GM23338 (cell line): ENCODE measurements around the gene CCDC110. TPM values are rescaled to one million over a fixed set of nuclear protein-coding genes. Genes with fewer than 3 reads are reported as not detected.

ENCODE experiments used
- ATAC-seq: fragments of 200-7000 bp; cut with Tn5 transposase; 3 replicates; pipeline ENCODE4 v1.9.1; 2020
- DNase-seq: peaks from one replicate; pipeline ENCODE4 v3.0.0-alpha.2; 2015; ENCODE audit warnings: low spot score
- H2AFZ ChIP-seq: fragments of 200-600 bp; sonication (generic); 2 replicates; pipeline ENCODE4 v1.8.0; 2016; ENCODE audit warnings: antibody characterized with exemption, mild to moderate bottlenecking, moderate library complexity
- H3F3A ChIP-seq: fragments of 200-600 bp; sonication (generic); replicated peaks from 2 replicates; pipeline ENCODE4 v1.8.0; 2017; ENCODE audit warnings: antibody characterized with exemption, mixed run types, low read depth
- H3K27ac ChIP-seq: fragments of 200-600 bp; sonication (generic); 2 replicates; pipeline ENCODE4 v1.6.1; 2016; ENCODE audit warnings: low read depth
- H3K27me3 ChIP-seq: fragments of 200-600 bp; sonication (generic); 2 replicates; pipeline ENCODE4 v1.8.0; 2016; ENCODE audit warnings: mild to moderate bottlenecking, mixed run types, moderate library complexity; ENCODE audit not compliant: insufficient read depth
- H3K36me3 ChIP-seq: fragments of 200-600 bp; sonication (generic); 2 replicates; pipeline ENCODE4 v1.8.0; 2016; ENCODE audit warnings: mild to moderate bottlenecking; ENCODE audit not compliant: insufficient read depth
- H3K4me1 ChIP-seq: fragments of 200-600 bp; sonication (generic); 2 replicates; pipeline ENCODE4 v1.8.0; 2016; ENCODE audit warnings: mild to moderate bottlenecking, moderate library complexity; ENCODE audit not compliant: insufficient read depth
- H3K4me2 ChIP-seq: fragments of 200-600 bp; sonication (generic); 2 replicates; pipeline ENCODE4 v1.7.1; 2017; ENCODE audit warnings: mixed run types
- H3K4me3 ChIP-seq: fragments of 200-600 bp; sonication (generic); 2 replicates; pipeline ENCODE4 v1.6.1; 2016; ENCODE audit warnings: mixed run types
- H3K79me2 ChIP-seq: fragments of 200-600 bp; sonication (generic); replicated peaks from 2 replicates; pipeline ENCODE4 v1.8.0; 2017; ENCODE audit warnings: mild to moderate bottlenecking; ENCODE audit not compliant: insufficient read depth
- H3K9me2 ChIP-seq: fragments of 200-600 bp; sonication (generic); 2 replicates; pipeline ENCODE4 v1.8.0; 2017; ENCODE audit not compliant: insufficient read depth
- H4K20me1 ChIP-seq: fragments of 200-600 bp; sonication (generic); replicated peaks from 2 replicates; pipeline ENCODE4 v1.8.0; 2017; ENCODE audit warnings: mild to moderate bottlenecking; ENCODE audit not compliant: insufficient read depth
- H3K27ac Mint-ChIP-seq: 2 replicates; pipeline ENCODE4 v1.8.0; 2020; ENCODE audit warnings: inconsistent platforms, mild to moderate bottlenecking, moderate library complexity, mixed read lengths
- H3K27me3 Mint-ChIP-seq: 3 replicates; pipeline ENCODE4 v1.8.0; 2022; ENCODE audit warnings: low read depth, mild to moderate bottlenecking, moderate library complexity, mixed read lengths, inconsistent platforms; ENCODE audit not compliant: insufficient read depth, poor library complexity
- H3K36me3 Mint-ChIP-seq: 3 replicates; pipeline ENCODE4 v1.8.0; 2021; ENCODE audit warnings: low read depth, mild to moderate bottlenecking, inconsistent platforms, moderate library complexity, mixed read lengths
- H3K4me1 Mint-ChIP-seq: 3 replicates; pipeline ENCODE4 v1.8.0; 2020; ENCODE audit warnings: mild to moderate bottlenecking, inconsistent platforms, mixed read lengths
- H3K4me3 Mint-ChIP-seq: 3 replicates; pipeline ENCODE4 v1.8.0; 2021; ENCODE audit warnings: moderate library complexity, mild to moderate bottlenecking, inconsistent platforms, mixed read lengths
- H3K9me3 Mint-ChIP-seq: 3 replicates; pipeline ENCODE4 v1.8.0; 2020; ENCODE audit warnings: moderate library complexity, mild to moderate bottlenecking, inconsistent platforms, mixed read lengths
- CREB1 ChIP-seq: fragments of 250-450 bp; sonication (Bioruptor Pico); IDR thresholded peaks from 2 replicates; pipeline ENCODE4 v1.5.0; 2020; ENCODE audit warnings: low read depth, mild to moderate bottlenecking, moderate library complexity
- EZH2 ChIP-seq: fragments of 200-600 bp; sonication (generic); IDR thresholded peaks from one replicate; pipeline ENCODE4 v1.8.0; 2017; ENCODE audit warnings: antibody characterized with exemption, mild to moderate bottlenecking, low read depth; ENCODE audit not compliant: unreplicated experiment
- EZH2phosphoT487 ChIP-seq: fragments of 200-600 bp; sonication (generic); IDR thresholded peaks from one replicate; pipeline ENCODE4 v1.8.1; 2018; ENCODE audit warnings: antibody characterized with exemption; ENCODE audit not compliant: unreplicated experiment
- JUNB ChIP-seq: IDR thresholded peaks from one replicate; pipeline ENCODE4 v1.6.1; 2016; ENCODE audit warnings: antibody characterized with exemption; ENCODE audit not compliant: unreplicated experiment
- NANOG ChIP-seq: IDR thresholded peaks from 2 replicates; pipeline ENCODE4 v1.6.1; 2016; ENCODE audit warnings: antibody characterized with exemption, borderline replicate concordance
- POLR2AphosphoS5 ChIP-seq: IDR thresholded peaks from 2 replicates; pipeline ENCODE4 v1.6.1; 2016; ENCODE audit warnings: antibody characterized with exemption, low read depth
- STAT1 ChIP-seq: IDR thresholded peaks from one replicate; pipeline ENCODE4 v1.6.1; 2016; ENCODE audit warnings: antibody characterized with exemption; ENCODE audit not compliant: unreplicated experiment
- ZNF114 ChIP-seq: fragments of 250-450 bp; sonication (Bioruptor Pico); IDR thresholded peaks from 2 replicates; pipeline ENCODE4 v1.5.0; 2020; ENCODE audit warnings: mild to moderate bottlenecking, moderate library complexity
- ZNF331 ChIP-seq: fragments of 250-450 bp; sonication (Bioruptor Pico); IDR thresholded peaks from 2 replicates; pipeline ENCODE4 v1.5.0; 2020; ENCODE audit warnings: low read depth, mild to moderate bottlenecking, moderate library complexity
- polyA plus RNA-seq: library from polyadenylated mRNA; unstranded; fragments of >200 nt; fragmentation: Nextera tagmentation; extraction: Ambion mirVana; gene quantifications from 2 replicates; pipeline ENCODE4 v1.2.1, GENCODE V29; 2016
- total RNA-seq: library from RNA; depleted of rRNA; stranded (reverse); fragments of >200 nt; shearing (Covaris generic); gene quantifications from 2 replicates; pipeline ENCODE4 v1.2.3, GENCODE V29; 2014
- TF ChIP-seq, protein P1 (sequence below): fragments of 250-450 bp; sonication (Bioruptor Pico); IDR thresholded peaks from 2 replicates; pipeline ENCODE4 v1.5.0; 2020; ENCODE audit warnings: mild to moderate bottlenecking, moderate library complexity
- TF ChIP-seq, protein P2 (sequence below), 2 experiments: fragments of 200-600 bp in 1 of 2; sonication (generic) in 1 of 2; conservative IDR thresholded peaks; 2 replicates each; pipeline versions ENCODE4 v1.5.1 to v1.6.1; 2016 to 2017; ENCODE audit warnings: antibody characterized with exemption in 2 of 2, low read depth in 2 of 2, mild to moderate bottlenecking in 2 of 2, moderate library complexity in 1 of 2
- TF ChIP-seq, protein P3 (sequence below): IDR thresholded peaks from one replicate; pipeline ENCODE4 v1.6.1; 2018; ENCODE audit warnings: antibody characterized with exemption; ENCODE audit not compliant: unreplicated experiment
- TF ChIP-seq, protein P4 (sequence below): IDR thresholded peaks from 2 replicates; pipeline ENCODE4 v1.6.1; 2016; ENCODE audit warnings: antibody characterized with exemption

CCDC110 gene
- total and polyA plus RNA-seq, 2 experiments from 2014 or later: 5.4 to 6.7 TPM

DNA sequence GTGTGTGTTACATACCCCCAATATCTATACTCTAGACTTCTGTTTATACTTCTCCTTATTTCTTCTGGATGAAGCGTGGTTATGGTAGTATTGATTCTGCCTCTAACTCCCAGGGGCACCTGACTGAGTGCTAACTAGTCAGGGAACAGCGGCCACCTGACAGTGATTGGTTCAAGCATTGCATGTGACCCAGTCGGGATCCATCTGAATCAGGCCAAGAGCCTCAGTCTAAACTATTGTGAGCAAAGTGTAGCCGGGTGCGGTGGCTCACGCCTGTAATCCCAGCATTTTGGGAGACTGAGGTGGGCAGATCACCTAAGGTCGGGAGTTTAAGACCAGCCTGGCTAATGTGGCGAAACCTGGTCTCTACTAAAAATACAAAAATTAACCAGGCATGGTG lies 10.0 kb downstream of the CCDC110 start:
- peaks cover 10% of the 10 kb centered on the region for H3K4me1 ChIP-seq
- peaks cover 28% of the 10 kb centered on the region for H3K4me1 Mint-ChIP-seq
- H3K36me3 Mint-ChIP-seq: no peaks in the 10 kb centered on the region
- H2AFZ ChIP-seq: no peak overlapping the region
- H3K27ac ChIP-seq: no peak overlapping the region
- peaks cover 6% of the 10 kb centered on the region for H3K27me3 Mint-ChIP-seq
- no peaks in the 10 kb centered on the region for H3K9me3 Mint-ChIP-seq
- TF ChIP-seq POLR2AphosphoS5 (no peak), CREB1 (no peak), ZNF331 (no peak), EZH2phosphoT487 (no peak), NANOG (no peak), ZNF114 (CRISPR knock-in tag) (no peak), JUNB (no peak), STAT1 (no peak), EZH2 (no peak)
- TF ChIP-seq, protein P1, sequence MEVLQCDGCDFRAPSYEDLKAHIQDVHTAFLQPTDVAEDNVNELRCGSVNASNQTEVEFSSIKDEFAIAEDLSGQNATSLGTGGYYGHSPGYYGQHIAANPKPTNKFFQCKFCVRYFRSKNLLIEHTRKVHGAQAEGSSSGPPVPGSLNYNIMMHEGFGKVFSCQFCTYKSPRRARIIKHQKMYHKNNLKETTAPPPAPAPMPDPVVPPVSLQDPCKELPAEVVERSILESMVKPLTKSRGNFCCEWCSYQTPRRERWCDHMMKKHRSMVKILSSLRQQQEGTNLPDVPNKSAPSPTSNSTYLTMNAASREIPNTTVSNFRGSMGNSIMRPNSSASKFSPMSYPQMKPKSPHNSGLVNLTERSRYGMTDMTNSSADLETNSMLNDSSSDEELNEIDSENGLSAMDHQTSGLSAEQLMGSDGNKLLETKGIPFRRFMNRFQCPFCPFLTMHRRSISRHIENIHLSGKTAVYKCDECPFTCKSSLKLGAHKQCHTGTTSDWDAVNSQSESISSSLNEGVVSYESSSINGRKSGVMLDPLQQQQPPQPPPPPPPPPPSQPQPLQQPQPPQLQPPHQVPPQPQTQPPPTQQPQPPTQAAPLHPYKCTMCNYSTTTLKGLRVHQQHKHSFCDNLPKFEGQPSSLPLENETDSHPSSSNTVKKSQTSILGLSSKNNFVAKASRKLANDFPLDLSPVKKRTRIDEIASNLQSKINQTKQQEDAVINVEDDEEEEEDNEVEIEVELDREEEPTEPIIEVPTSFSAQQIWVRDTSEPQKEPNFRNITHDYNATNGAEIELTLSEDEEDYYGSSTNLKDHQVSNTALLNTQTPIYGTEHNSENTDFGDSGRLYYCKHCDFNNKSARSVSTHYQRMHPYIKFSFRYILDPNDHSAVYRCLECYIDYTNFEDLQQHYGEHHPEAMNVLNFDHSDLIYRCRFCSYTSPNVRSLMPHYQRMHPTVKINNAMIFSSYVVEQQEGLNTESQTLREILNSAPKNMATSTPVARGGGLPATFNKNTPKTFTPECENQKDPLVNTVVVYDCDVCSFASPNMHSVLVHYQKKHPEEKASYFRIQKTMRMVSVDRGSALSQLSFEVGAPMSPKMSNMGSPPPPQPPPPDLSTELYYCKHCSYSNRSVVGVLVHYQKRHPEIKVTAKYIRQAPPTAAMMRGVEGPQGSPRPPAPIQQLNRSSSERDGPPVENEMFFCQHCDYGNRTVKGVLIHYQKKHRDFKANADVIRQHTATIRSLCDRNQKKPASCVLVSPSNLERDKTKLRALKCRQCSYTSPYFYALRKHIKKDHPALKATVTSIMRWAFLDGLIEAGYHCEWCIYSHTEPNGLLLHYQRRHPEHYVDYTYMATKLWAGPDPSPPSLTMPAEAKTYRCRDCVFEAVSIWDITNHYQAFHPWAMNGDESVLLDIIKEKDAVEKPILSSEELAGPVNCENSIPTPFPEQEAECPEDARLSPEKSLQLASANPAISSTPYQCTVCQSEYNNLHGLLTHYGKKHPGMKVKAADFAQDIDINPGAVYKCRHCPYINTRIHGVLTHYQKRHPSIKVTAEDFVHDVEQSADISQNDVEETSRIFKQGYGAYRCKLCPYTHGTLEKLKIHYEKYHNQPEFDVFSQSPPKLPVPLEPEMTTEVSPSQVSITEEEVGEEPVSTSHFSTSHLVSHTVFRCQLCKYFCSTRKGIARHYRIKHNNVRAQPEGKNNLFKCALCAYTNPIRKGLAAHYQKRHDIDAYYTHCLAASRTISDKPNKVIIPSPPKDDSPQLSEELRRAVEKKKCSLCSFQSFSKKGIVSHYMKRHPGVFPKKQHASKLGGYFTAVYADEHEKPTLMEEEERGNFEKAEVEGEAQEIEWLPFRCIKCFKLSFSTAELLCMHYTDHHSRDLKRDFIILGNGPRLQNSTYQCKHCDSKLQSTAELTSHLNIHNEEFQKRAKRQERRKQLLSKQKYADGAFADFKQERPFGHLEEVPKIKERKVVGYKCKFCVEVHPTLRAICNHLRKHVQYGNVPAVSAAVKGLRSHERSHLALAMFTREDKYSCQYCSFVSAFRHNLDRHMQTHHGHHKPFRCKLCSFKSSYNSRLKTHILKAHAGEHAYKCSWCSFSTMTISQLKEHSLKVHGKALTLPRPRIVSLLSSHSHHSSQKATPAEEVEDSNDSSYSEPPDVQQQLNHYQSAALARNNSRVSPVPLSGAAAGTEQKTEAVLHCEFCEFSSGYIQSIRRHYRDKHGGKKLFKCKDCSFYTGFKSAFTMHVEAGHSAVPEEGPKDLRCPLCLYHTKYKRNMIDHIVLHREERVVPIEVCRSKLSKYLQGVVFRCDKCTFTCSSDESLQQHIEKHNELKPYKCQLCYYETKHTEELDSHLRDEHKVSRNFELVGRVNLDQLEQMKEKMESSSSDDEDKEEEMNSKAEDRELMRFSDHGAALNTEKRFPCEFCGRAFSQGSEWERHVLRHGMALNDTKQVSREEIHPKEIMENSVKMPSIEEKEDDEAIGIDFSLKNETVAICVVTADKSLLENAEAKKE (CRISPR knock-in tag): no peak
- TF ChIP-seq, protein P2, sequence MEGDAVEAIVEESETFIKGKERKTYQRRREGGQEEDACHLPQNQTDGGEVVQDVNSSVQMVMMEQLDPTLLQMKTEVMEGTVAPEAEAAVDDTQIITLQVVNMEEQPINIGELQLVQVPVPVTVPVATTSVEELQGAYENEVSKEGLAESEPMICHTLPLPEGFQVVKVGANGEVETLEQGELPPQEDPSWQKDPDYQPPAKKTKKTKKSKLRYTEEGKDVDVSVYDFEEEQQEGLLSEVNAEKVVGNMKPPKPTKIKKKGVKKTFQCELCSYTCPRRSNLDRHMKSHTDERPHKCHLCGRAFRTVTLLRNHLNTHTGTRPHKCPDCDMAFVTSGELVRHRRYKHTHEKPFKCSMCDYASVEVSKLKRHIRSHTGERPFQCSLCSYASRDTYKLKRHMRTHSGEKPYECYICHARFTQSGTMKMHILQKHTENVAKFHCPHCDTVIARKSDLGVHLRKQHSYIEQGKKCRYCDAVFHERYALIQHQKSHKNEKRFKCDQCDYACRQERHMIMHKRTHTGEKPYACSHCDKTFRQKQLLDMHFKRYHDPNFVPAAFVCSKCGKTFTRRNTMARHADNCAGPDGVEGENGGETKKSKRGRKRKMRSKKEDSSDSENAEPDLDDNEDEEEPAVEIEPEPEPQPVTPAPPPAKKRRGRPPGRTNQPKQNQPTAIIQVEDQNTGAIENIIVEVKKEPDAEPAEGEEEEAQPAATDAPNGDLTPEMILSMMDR (conservative IDR thresholded peaks at IDR 0.05; ENCODE audit: low read depth in 2 of 2): no peak
- TF ChIP-seq, protein P3, sequence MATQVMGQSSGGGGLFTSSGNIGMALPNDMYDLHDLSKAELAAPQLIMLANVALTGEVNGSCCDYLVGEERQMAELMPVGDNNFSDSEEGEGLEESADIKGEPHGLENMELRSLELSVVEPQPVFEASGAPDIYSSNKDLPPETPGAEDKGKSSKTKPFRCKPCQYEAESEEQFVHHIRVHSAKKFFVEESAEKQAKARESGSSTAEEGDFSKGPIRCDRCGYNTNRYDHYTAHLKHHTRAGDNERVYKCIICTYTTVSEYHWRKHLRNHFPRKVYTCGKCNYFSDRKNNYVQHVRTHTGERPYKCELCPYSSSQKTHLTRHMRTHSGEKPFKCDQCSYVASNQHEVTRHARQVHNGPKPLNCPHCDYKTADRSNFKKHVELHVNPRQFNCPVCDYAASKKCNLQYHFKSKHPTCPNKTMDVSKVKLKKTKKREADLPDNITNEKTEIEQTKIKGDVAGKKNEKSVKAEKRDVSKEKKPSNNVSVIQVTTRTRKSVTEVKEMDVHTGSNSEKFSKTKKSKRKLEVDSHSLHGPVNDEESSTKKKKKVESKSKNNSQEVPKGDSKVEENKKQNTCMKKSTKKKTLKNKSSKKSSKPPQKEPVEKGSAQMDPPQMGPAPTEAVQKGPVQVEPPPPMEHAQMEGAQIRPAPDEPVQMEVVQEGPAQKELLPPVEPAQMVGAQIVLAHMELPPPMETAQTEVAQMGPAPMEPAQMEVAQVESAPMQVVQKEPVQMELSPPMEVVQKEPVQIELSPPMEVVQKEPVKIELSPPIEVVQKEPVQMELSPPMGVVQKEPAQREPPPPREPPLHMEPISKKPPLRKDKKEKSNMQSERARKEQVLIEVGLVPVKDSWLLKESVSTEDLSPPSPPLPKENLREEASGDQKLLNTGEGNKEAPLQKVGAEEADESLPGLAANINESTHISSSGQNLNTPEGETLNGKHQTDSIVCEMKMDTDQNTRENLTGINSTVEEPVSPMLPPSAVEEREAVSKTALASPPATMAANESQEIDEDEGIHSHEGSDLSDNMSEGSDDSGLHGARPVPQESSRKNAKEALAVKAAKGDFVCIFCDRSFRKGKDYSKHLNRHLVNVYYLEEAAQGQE: no peak
- TF ChIP-seq, protein P4, sequence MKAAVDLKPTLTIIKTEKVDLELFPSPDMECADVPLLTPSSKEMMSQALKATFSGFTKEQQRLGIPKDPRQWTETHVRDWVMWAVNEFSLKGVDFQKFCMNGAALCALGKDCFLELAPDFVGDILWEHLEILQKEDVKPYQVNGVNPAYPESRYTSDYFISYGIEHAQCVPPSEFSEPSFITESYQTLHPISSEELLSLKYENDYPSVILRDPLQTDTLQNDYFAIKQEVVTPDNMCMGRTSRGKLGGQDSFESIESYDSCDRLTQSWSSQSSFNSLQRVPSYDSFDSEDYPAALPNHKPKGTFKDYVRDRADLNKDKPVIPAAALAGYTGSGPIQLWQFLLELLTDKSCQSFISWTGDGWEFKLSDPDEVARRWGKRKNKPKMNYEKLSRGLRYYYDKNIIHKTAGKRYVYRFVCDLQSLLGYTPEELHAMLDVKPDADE: no peak
- no peaks in the 10 kb centered on the region for H3F3A ChIP-seq
- H3K4me3 ChIP-seq: no peak overlapping the region
- ATAC-seq (no peak), DNase-seq (no peak)
- no peak overlapping the region for H3K4me2 ChIP-seq
- no peaks in the 10 kb centered on the region for H3K79me2 ChIP-seq
- H3K36me3 ChIP-seq: no peaks in the 10 kb centered on the region
- H3K4me3 Mint-ChIP-seq: no peak overlapping the region
- no peaks in the 10 kb centered on the region for H3K9me2 ChIP-seq
- no peaks in the 10 kb centered on the region for H4K20me1 ChIP-seq
- H3K27me3 ChIP-seq: no peaks in the 10 kb centered on the region
- H3K27ac Mint-ChIP-seq: no peak overlapping the region
